Mesenteric fat pad (tissue), 1 donor: ENCODE data around the gene DBF4. TPM values are rescaled to one million over a fixed set of nuclear protein-coding genes. Genes with fewer than 3 reads are reported as not detected.
"Not testable (repeated sequence)": the region's sequence is repeated elsewhere in the genome, so short reads cannot be mapped to it uniquely, and the experiment has no call there.

Source experiments
- DNase-seq: peaks from one replicate; pipeline ENCODE4 v3.0.0-alpha.2; 2020; ENCODE audit warnings: low spot score
- total RNA-seq: library from RNA; stranded (reverse); fragmentation: NEBNext Ultra II Directional; extraction: Animal tissue kit (Norgen Biotek cat#: 25700); gene quantifications from one replicate; pipeline ENCODE4 v1.2.1, GENCODE V29; 2021
- donor health status: DM: yes; HTN: yes; CAD: no.

DBF4 gene
- total RNA-seq, 1 donor from 2014 or later: 9.2 TPM

GRCh38 chr7:87882151-87882937, 6.1 kb downstream of the DBF4 start:
- no peak for DNase-seq

DNA sequence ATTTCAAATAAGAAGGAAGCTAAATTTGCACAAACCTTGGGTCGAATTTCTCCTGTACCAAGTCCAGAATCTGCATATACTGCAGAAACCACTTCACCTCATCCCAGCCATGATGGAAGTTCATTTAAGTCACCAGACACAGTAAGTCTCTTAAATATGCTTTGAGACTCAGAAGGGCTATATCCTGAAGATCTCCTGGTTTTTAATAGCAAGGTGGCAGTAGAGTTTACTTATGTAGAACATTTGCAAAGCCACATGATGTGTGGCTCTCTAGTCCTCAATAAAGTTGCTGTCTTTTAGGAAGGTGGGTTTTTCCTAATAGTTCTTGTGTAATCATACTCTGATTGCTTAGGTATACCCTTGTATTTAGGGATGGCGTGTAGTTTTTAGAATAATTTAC, 8.7 kb downstream of the DBF4 start:
- DNase-seq: no peak

DNA sequence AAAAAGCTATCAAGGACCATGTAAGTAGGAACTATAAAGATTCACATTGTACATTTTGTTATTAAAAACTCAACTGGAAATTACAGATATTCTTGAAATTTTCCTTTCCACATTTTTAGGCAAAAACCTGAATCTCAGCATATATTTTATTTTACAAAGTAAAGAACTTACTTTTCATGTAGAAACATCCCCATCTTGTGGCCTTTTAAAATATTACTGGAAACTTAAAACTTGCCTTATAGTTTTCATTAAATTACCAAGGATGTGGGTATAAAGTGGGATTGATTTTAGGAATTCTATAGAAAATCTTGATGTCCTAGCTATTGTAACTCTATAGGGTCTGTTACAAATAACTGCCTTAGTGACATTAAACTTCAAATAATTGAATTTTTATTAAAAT, 10.6 kb downstream of the DBF4 start:
- DNase-seq: no peak

GRCh38 chr7:87895363-87895762, 19.1 kb downstream of the DBF4 start:
- no peak for DNase-seq

GRCh38 chr7:87899255-87899654, 23.0 kb downstream of the DBF4 start:
- DNase-seq: no peak

- DNase-seq: not testable (repeated sequence)
Observed at GRCh38 chr7:87907136-87907906, 31.0 kb downstream of the DBF4 start.

- not testable (repeated sequence) for DNase-seq
Observed at GRCh38 chr7:87908814-87909213, 32.5 kb downstream of the DBF4 start.

- DNase-seq: no peak
Observed at GRCh38 chr7:87912121-87912520, 35.8 kb downstream of the DBF4 start.

GRCh38 chr7:87918740-87919139, 42.4 kb downstream of the DBF4 start:
- DNase-seq: no peak

GRCh38 chr7:87919875-87920274, 43.6 kb downstream of the DBF4 start:
- DNase-seq: no peak

GRCh38 chr7:87920578-87920977, 44.3 kb downstream of the DBF4 start:
- no peak for DNase-seq

DNA sequence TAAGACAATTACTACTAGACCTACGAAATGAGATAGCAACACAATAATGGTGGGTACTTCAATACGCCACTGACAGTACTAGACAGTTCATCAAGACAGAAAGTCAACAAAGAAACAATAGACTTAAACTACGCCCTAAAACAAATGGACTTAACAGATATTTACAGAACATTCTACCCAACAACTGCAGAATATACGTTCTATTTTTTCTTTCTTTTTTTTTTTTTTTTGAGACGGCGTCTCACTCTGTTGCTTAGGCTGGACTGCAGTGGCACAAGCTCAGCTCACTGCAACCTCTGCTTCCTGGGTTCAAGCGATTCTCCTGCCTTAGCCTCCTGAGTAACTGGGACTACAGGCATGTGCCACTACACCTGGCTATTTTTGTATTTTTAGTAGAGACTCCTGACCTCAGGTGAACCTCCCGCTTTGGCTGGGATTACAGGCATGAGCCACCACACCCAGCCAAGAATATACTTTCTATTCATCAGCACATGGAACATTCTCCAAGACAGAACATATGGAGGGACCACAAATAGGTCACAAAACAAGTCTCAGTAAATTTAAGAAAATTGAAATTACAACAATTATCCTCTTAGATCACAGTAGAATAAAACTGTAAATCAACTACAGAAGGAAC, 46.6 kb downstream of the DBF4 start:
- not testable (repeated sequence) for DNase-seq

DNA sequence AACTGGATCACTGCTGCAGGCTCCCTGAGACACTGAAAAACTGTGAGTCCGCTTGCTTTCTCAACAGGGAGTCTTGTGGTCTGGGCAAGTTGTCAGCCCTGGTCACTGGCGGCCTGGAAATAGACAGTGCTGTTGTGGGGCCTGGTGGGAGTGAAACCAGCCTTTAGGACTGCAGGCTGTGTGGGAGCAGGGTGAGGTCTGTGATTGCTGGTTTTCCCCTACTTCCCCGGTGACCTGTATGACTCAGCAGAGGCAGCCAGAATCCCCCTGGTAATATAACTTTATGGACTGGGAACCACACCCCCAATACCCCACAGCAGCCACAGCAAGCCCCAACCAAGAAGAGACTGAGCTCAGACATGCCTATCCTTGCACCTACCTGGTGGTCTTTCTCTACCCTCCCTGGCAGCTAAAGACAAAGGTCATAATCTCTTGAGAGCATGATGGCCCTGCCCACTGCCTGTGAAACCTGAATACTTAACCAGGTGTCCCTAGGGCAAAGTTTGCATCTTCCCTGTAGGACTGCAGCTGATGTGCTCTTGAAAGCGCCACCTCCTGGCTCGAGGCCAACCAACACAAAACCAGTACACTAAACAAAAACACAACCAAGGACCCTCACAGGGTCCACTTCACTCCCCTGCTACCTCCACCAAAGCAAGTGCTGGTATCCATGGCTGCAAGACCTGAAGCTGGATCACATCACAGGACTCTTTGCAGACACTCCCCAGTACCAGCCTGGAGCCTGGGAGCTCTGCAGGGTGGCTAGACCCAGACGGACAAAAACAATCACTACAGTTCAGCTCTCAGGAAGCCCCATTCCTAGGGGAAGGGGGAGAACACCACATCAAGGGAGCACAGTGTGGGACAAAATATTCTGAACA, 50.5 kb downstream of the DBF4 start:
- DNase-seq: no peak

GRCh38 chr7:87933605-87933952, 57.3 kb downstream of the DBF4 start:
- DNase-seq: no peak

DNA sequence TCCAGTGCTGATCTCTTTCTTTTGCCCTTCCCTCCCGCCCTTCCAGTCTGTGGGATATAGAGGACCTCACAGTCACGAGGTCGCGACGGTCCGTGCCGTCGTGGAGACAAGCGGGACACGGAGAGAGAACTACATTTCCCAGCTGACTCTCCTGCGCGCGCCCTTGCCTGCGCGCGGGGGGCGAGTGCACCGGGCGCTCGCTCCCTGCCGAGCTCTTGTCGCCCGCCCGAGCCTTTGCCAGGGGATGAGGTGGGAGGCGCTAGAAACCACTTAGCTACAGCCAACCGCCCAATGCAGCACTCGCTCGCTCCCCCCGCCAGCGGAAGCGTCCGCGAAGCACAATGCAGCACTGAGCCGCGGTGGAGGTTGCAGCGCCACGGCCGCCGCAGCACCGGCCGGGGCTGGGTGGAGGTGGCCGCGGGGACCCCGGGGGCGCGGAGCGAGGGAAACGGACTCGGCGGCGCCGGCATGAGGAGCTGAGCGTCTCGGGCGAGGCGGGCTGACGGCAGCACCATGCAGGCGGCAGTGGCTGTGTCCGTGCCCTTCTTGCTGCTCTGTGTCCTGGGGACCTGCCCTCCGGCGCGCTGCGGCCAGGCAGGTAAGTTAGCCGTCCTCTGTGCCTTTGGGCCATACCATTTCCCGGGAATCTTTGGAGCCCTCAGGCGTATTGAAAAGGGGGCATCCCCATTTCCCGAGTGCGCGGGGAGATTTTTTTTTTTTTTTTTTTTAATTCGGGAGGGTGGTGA, 57.8 kb downstream of the DBF4 start, which contains the start of gene ADAM22:
ADAM22 (plus strand) TSS at position 299 of the 746 bp plus-strand sequence; CDS start at position 514, 215 bp downstream.
- DNase-seq: no peak

DNA sequence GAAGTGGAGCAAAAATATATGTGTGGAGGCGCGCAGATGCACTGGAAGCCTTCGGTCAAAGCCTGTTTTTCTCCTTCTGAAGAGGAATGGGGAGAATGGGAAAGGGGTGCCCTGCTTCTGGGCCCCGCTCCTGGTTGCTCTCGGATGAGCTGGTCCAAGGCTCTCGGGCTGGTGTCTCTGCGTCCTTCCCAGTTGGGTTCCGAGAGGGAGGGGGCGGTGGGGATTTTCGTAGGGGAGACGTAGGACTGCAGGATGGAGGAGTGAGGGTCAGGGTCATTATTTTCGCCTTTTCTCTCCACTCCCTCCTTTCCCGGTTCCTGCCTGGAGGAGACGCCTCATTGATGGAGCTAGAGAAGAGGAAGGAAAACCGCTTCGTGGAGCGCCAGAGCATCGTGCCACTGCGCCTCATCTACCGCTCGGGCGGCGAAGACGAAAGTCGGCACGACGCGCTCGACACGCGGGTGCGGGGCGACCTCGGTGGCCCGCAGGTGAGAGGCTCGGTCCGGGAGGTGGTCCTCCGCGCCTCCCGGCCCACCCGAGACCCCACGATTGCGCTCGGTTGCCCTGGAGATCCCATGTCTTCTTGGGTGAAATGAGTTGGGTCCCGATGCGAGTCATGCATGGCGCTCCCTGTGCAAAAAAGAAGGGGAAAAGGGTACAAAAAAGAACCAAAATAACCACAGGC, 58.5 kb downstream of the DBF4 start:
- DNase-seq: no peak

DNA sequence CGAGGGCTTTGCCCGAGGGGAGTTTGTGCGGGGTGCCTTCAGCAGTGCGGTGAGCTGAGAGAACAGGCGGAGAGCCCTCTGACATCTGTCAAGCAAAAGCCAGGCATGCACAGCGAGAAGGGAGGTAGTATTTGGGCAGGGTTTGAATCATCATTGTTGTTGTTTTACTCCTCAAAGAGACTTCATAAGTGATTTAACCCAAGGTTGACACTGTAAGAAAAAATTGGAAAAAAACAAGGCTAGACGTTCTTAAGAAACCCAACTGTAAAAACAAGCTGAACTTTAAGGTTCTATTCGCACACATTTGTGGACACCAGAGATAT, 59.1 kb downstream of the DBF4 start:
- no peak for DNase-seq

DNA sequence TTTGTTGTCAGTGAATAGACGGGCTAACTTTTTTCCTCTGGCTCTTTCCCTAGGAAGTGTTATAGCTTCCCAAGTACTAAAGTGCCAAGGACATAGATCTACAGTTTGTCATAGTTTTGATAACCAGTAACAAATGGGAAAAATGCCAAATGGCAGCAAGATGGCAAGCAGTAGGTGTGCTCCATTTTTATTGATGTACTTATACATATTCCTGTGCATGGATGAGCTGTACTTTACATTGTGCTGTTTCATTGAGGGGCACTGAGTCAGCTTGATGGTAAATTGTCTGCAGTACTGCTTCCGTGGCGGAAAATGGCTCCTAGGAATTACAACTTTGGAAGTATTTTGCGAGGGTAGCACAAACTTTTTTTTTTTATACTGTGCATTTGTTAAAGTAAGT, 64.8 kb downstream of the DBF4 start:
- DNase-seq: no peak

DNA sequence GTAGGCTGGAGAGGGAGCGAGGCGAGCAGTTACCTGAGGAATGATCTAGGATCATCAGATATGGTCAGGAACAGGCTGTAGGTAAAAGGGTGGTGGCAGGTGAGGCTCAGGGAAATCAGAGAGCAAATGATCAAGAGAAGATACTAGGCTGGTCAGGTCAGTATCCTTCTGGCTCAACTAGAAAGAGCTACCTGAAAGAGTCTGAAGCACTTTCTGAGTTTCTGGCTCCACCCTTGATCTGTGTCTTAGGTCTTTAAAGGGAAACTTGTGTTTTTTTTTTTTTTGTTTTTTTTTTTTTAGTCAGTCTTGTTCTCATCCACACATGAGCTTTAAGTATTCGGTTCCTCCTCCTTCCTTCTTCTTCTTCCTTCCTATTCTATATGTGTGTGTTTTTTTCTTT, 68.3 kb downstream of the DBF4 start:
- no peak for DNase-seq

DNA sequence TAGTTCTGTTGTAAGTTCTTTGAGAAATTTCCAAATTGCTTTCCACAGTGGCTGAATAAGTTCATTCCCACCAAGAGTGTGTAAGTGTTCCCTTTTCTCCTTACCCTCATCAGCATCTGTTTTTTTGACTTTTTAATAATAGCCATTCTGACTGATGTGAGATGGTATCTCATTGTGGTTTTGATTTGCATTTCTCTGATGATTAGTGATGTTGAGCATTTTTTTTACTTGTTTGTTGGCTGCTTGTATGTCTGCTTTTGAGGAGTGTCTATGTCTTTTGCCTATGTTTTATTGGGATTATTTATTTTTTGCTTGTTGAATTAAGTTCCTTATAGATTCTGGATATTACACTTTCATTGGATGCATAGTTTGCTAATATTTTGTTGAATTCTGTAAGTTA, 69.6 kb downstream of the DBF4 start:
- DNase-seq: not testable (repeated sequence)
